Cardiac fibroblast (primary cell): ENCODE measurements around the gene PPP5C.
A peak's percentile ranks its signal among the peaks of the same experiment; 100 is the strongest.
"Not testable (repeated sequence)": the region's sequence is repeated elsewhere in the genome, so short reads cannot be mapped to it uniquely, and the experiment has no call there.

Experiments
- DNase-seq, 2 donors: peaks; one replicate each; pipeline versions ENCODE4 v3.0.0 to v3.0.0-alpha.2; 2010; ENCODE audit warnings: low read depth in 2 of 2
- H3K4me3 ChIP-seq, 2 donors: replicated peaks in 1 of 2; 1 replicate in 1 of 2; 2 replicates in 1 of 2; pipeline ENCODE4 v1.5.1; 2011; ENCODE audit warnings: low read depth in 2 of 2, low read length in 2 of 2, mild to moderate bottlenecking in 2 of 2, moderate library complexity in 1 of 2
- TF ChIP-seq, protein P1 (sequence below): IDR thresholded peaks from one replicate; pipeline ENCODE4 v1.5.1; 2011; ENCODE audit warnings: low read depth, mild to moderate bottlenecking, low read length, inconsistent platforms

The PPP5C gene

DNA sequence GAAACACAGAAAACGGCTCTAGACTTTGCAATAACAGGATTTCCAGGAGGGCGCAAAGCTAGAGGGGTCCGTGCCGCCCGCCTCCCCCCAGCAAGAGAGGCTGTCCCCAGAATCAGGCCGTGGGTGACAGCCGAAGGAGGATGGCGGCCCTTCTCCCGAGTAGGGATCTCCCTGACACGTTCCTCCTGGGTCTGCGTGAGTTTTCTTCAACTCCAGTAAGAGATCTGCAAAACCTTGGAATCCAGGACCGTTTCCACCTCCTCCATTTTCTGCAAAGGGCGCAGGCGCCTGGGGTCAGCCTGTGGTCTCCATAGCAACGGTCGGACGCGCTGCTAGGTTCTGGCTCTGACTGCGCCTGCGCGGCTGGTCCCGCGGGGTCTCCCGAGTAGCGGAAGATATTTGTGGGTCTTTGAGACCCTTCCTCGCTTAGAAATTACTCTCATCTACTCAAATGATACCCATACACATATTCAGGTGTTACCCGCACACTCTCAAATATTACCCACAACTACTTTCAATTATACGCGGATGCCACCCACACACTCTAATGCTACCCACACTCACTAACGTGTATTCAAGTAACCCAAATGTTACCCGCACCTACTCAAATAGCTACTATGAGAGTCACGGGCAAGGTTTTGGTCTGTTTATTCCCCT is 79.7 kb downstream of the PPP5C start:
- DNase-seq = peak; percentile 84 to 88
- TF ChIP-seq, protein P1, sequence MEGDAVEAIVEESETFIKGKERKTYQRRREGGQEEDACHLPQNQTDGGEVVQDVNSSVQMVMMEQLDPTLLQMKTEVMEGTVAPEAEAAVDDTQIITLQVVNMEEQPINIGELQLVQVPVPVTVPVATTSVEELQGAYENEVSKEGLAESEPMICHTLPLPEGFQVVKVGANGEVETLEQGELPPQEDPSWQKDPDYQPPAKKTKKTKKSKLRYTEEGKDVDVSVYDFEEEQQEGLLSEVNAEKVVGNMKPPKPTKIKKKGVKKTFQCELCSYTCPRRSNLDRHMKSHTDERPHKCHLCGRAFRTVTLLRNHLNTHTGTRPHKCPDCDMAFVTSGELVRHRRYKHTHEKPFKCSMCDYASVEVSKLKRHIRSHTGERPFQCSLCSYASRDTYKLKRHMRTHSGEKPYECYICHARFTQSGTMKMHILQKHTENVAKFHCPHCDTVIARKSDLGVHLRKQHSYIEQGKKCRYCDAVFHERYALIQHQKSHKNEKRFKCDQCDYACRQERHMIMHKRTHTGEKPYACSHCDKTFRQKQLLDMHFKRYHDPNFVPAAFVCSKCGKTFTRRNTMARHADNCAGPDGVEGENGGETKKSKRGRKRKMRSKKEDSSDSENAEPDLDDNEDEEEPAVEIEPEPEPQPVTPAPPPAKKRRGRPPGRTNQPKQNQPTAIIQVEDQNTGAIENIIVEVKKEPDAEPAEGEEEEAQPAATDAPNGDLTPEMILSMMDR = no peak
- peak overlapping the region; percentile 54 to 58 for H3K4me3 ChIP-seq

DNA sequence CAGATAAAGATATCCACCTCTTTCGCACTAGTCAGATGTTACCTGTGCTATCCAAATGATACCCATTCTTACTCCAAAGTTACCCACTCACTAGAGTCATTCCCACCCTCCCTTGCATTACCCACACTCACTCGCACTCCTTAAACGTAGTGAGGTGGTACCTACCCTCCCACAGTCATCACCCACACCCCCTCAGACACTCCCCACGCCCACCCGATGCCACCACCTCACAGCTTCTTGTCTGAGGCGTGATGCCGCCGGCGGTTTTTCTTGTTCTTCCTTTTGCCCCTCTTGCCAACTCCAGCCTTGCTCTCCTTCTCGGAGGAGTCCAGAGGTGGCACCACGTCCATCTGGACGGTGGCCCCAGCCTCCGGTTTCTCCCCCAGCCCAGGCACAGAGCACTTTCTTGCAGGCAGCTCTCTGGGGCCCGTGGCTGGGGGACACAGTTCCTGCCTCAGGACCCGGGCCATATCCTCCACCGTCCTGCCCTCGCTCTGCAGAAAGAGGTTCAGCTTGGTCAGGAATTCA is 80.7 kb downstream of the PPP5C start:
- TF ChIP-seq, protein P1 = no peak
- no peak for DNase-seq
- H3K4me3 ChIP-seq = no peak overlapping the region

DNA sequence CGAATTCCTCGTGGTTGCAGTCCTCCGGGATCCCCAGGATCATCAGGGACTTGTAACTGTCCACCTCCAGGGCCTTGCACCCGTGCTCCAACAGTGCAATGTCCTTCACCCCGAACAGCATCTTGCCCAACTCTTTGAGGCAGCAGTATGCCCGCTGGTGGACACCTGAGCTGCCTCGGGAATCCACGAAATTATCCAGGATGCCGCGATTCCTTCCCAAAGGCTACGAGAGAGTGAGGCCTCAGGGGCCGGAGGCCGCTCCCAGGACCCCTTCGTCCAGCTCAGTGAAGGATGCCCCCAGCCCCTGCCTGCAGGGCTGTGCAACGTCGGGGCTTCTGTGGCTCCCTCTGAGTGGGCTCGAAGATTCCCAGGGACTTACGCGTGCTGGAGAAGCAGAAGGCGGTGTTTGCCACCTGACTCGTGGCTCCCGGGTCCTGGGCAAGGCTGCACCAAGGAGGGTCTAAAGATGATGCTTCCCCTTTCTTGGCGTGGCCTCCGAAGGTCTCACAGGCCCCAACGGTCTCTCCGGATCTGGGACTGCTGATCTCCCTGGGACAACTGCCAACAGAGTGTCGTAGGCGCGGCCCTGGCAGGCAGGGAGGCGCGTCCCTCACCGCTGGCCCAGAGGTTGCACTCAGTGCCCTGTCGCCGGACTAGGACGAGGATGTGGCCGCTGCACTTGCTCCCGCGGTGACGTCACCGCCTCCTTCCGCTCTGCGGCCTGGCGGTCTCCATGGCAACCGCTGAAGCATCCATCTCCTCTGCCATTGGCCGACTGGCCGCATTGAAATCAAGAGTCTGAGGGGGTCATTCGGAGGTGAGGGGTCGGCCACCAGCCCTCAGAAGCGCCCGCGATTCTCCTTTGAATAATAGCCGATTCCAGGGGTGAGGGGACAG is 81.6 kb downstream of the PPP5C start, which contains the start of gene PNMA8C:
Gene PNMA8C, minus strand, starts transcription at position 698 of the 897 bp plus-strand sequence. Its CDS starts 577 bp downstream, at position 121.
- TF ChIP-seq, protein P1 = no peak
- peak; percentile 63 for DNase-seq
- H3K4me3 ChIP-seq = peak within 1 kb of the TSS; percentile 4 to 7

DNA sequence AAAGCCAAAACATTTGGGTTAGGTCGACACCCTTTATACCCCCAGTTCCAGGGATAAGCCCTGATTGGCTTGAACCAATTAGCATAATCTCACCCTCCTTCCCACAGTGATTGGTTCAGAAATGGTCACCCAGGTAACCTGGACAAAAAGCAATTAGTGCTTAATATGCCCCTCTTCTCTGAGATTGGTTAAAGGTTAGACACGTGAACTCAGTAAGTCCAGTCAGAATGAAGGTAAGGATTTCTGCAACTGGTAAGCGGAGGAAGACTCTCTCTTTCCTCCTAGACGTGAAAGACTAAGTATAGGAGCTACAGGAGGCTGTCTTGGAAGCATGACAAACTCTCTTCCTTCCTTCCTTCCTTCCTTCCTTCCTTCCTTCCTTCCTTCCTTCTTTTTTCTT is 83.1 kb downstream of the PPP5C start:
- TF ChIP-seq, protein P1 = no peak

DNA sequence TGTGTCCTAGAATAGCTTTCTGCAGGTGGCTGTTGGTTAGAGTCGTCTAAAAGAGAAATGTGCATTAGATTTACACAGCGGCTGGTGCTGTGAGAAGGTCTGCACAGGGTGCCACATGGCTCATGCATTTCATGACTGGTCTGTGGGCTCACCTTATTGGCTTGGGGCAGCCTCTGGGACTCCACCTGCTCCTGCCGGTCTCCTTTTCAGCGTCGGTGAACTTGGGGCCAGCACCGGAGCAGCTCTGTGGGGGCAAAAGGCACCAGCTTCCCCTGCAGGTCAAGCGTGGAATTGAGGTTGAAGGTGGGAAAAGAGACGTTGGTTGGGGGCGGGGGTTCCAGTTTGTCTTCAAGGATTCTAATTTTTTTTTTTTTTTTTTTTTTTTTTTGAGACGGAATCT is 84.9 kb downstream of the PPP5C start:
- DNase-seq = no peak
- TF ChIP-seq, protein P1 = no peak
- H3K4me3 ChIP-seq = no peak overlapping the region

More for the DNA sequence above, 83.1 kb downstream of the PPP5C start:
- no peak for DNase-seq
- H3K4me3 ChIP-seq = no peak overlapping the region

DNA sequence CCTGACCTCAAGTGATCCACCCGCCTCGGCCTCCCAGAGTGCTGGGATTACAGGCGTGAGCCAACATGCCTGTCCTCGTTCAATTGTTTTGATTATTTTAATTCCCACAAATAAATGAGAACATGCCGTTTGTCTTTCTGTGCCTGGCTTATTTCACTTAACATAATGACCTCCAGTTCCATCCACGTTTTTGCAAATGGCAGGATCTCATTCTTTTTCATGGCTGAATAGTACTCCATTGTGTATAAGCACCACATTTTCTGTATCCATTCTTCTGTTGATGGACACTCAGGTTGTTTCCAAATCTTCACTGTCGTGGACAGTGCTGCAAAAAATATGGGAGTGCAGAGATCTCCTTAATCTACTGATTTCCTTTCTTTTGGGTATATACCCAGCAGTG is 86.6 kb downstream of the PPP5C start:
- not testable (repeated sequence) for DNase-seq

DNA sequence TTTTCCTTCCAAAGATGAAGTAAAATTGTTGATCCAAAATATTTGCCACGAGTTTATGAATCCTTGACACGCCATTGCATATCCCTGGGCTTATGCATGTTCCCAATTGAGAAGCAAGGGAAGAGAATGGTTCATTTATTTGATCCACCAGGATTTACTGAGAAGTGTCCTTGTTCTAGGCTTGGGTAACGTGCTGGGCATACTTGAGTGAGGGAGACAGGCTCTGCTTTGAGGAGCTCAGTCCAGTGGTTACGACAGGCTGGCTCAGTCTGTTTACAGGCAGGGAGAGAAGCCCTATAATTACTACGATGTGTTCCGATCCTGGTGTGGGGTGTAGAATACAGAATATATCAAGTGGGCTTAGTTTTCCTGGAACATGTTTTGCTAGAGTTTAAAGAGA is 88.1 kb downstream of the PPP5C start:
- no peak overlapping the region for H3K4me3 ChIP-seq
- TF ChIP-seq, protein P1 = no peak
- no peak for DNase-seq

More for the DNA sequence above, 86.6 kb downstream of the PPP5C start:
- not testable (repeated sequence) for H3K4me3 ChIP-seq

DNA sequence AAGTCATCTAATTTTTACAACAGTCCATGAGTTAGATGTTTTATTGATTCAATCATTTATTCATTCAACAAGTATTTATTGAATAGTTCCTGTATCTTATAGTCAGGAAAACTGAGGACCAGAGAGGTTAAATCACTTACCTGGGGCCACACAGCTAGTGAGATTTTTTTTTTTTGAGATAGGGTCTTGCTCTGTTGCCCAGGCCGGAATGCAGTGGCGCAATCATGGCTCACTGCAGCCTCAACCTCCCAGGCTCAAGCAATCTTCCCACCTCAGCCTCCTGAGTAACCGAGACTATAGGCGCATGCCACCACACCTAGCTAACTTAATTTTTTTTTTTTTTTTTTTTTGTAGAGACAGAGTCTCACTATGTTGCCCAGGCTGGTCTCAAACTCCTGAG is 88.8 kb downstream of the PPP5C start:
- H3K4me3 ChIP-seq, DNase-seq: not testable (repeated sequence)
